GM18517 (cell line): Measurements from ENCODE around the gene MTARC2.
"Not testable (repeated sequence)": the region's sequence is repeated elsewhere in the genome, so short reads cannot be mapped to it uniquely, and the experiment has no call there.

ENCODE experiments used
- ATAC-seq: cut with Tn5 transposase; IDR thresholded peaks from one replicate; pipeline ENCODE4 v1.9.1; 2021; ENCODE audit warnings: mild to moderate bottlenecking, moderate library complexity; ENCODE audit not compliant: unreplicated experiment

The MTARC2 gene

DNA sequence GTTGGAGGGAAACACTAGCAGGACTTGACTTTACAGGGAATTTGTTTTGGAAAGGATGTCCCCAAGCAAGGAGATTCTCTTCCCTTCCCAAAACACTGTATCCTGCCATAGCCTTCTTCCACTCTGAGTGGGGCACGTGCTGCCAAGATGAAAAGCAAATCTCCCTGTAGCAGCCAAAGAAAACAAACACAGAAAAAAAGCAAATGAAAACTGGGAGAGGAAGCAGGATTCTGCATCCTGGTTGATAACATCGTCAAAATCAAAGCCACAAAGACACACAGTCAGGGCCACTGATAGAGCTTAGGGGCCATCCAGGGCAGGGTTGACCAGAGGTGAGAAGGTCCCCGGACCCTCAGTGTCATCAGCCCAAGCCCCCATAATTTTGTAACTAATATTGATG lies 16.0 kb upstream of the MTARC2 start:
- no peak for ATAC-seq

DNA sequence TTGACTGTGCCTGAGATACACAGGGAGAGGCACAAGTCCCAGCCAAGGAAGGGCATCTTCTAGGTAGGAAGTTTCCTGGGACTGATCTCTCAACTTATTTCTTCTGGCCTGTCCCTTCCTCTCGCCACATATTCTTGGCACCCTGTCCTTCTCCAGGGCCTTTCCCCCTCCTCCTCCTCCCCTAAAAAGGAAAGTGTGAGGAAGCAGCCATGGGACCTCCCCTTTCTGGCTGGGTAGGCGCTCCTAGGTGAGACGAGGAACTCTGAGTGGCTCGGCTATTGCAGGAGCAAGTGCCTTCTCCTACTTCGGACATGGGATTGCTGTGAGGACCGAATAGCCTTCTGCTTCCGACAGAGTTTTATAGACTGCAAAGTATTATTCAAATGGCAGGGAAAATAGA lies 15.5 kb upstream of the MTARC2 start:
- peak; percentile 14 for ATAC-seq

DNA sequence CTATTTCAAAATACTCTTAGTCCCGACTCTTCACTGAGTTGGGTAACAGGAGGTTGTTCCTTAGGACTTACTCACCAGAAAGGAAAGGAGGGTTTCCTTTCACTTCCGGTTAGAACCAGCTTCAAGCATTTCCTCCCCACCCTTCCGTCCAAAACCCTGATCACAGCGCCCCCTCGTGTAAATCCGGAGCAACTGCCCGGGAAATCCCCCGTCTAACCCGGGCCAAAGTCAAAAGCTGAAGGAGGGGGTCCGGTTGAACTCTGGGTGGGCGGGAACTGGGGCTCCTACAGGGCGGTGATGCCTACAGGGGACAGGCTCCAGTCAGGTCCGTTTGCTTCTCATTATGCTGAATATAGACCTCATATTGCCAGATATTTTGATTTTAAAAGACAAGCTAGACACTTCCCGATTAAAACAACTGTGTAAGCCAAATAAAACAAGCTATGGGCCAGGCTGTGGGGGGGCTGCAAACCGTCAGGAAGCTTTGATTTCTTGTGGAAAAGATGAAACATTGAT lies 15.0 kb upstream of the MTARC2 start:
- ATAC-seq: peak; percentile 90

DNA sequence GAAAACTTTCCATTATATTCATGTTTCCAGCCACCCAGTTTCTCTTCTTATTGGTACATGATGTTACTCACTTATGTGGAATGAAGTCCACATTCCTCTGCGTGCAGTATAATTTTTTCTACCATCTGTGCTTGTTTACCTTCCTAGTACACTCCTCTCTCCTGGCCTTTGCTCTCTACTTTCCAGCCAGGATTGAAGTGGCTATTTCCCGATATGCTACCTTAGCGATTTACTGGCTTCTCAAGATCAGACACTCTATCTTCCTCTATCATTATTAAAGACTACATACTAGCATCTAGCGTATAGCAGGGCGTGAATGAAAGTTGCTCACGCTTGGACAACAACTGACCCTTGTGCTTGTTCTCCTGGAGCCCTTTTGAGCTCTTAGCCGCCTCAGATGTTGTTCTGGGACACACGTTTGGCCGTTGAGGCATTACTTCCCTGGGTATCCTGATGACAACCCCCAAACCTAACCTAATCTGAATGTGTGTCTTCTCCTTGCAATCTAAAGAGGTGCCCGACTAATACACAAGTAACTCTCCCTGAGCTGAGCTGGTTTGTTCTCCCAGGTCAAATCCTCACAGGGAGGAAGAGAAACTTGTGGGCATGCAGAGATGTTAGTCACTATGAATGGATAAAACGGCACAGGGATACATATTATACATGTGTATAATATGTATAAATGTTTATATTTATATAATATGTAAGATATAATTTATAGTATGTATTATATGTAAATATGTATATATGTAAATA lies 13.4 kb upstream of the MTARC2 start:
- no peak for ATAC-seq

DNA sequence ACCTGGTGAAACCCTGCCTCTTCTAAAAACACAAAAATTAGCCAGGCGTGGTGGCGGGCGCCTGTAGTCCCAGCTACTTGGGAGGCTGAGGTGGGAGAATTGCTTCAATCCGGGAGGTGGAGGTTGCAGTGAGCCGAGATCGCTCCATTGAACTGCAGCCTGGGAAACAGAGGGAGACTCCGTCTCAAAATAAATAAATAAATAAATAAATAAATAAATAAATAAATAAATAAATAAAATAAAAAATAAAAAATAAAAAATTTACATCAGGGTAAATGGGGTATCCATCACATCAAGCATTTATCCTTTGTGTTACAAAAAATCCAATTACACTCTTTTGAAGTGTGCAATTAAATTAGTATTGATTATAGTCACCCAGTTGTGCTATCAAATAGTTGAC lies 11.8 kb upstream of the MTARC2 start:
- ATAC-seq: not testable (repeated sequence)

DNA sequence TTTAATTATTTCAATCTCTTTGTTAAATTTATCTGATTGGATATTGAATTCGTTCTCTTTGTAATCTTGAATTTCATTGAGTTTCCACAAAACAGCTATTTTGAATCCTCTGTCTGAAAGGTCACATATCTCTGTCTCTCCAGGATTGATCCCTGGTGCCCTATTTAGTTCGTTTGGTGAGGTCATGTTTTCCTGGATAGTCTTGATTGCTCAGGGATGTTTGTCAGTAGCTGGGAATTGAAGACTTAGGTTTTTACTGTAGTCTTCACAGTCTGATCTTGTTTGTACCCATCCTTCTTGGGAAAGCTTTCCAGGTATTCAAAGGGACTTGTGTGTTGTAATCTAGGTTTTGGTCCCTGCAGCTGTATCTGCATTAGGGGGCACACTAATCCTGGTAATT lies 6.8 kb upstream of the MTARC2 start:
- no peak for ATAC-seq

DNA sequence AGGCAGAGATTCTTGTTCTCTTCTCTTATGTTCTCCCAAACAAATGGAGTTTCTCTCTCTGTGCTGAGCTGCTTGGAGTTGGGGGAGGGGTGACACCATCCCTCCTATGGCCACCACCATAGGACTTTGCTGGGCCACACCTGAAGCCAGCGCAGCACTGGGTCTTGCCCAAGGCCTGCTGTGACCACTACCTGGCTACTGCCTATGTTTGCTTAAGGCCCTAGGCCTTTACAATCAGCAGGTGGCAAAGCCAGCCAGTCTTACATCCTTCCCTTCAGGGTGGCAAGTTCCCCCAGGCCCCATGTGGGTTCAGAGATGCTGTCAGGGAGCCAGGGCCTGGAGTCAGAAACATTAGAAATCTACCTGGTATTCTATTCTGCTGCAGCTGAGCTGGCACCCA lies 6.3 kb upstream of the MTARC2 start:
- ATAC-seq: no peak

DNA sequence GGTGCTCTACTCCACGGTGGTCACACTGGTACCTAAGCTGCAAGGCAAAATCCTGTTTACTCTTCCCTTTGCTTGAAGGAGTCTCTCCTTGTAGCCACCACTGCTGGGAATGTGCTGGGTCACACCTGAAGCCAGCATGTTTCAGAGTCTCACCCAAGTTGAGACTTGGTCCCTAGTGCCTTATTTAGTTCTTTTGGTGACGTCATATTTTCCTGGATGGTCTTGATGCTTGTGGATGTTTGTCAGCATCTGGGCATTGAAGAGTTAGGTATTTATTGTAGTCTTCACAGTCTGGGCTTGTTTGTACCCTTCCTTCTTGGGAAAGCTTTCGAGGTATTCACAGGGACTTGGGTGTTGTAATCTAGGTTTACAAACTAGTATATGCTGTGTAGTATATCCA lies 5.6 kb upstream of the MTARC2 start:
- no peak for ATAC-seq

DNA sequence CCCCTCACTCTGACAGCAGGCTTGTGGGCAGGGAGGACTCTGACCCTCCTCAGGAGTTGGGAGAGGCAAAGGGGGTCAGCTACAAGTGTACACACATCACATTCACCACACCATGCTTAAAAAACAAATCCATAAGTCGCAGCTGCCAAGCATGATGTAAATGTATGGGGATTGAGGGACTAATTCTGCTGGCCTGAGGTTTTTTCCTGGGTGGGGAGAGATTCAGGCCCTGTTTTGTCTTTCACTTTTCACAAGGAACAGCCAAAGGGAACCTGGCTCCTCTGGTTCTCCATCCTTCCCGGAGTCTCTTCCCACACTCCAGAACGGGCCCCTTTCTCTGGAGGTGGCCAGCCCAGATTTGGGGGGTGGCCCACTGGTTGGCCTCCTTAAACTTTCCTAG lies 1.3 kb upstream of the MTARC2 start:
- ATAC-seq: no peak

DNA sequence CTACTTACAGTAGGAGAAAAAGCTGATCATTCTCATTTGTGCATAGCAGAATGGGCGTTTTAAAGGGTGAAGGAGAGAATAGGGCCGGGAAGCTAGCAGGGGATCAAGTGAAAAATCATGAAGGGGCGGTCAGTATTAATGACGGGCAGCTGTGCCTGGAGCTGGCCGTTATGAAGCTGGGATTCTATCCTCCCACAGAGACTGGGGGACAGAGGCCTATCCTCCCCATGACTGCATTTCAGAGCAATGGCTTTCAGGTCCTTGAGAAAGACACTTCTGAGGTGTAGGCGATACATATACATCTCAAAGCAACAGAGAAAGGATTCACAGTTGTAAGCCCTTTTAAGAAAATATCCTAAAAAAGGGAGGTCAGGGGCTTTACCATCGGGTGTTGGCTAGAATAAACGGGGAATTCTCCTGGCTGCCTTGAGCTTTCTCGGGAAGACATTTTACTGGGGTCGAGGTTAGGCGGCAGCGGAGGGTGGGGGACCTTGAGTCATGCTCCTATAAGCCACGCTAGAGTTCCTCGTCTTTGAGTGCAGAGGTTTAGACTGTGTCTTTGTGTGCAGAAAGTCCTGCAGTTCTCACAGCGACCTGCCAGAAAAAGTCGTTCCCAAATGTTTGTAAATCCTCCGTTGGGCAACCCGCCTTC lies 559 bp upstream of the MTARC2 start:
- peak; percentile 33 for ATAC-seq

DNA sequence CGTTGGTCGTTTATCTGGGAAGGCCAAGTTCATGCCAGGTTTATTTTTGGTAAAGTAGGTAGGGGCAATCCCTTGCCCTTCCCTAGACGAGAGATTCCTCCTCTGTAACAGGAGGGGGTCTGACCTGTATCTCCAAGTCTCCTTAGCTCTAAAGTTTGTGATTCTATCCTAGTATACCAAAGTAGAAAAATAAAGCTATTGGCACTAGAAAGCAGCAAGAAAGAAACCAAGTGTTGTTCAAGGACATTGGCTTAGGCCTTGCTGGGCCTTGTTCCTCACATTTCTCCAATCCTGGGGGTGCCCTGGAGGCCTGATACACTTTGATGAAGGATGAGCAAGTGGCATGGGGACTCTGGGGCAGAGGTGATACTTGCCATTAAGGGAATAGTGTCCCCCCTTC lies 814 bp downstream of the MTARC2 start:
- no peak for ATAC-seq

DNA sequence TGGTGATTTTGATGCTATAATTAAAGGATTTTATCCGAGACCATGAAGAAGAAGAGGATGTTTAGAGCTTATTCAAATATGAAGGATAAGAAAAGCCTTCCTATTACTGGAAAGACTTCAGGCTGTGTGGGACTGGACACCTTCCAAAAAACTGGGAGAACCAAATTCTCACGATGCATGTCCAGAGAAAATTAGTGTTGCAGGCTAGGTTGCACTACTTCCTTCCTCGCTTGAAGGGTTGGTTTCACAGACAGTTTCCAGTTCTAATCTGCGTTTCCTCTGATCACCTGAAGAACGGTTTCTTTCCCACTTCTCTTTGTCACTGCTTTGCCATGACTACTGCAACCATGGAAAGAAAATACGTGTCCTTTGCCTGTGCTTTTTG lies 2.0 kb downstream of the MTARC2 start:
- no peak for ATAC-seq

DNA sequence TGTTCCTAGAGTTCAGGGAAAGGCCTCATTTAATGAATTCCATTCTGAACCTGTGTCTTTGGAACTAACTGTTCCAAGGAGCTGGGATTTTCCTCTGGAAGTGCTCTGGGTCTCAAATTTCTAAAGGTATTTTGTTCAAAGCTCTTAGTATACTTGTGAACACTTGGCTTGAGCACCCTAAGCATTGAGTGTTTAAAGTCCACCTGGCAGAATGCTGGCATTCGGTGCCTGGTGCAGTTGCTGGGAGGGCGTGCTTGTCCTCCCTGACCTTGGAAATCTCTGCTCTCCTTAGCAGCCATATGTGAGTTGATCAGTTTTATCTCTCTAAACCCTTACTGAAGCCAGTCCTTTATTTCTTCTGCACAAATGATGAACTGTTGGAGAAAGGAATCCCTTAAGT lies 3.0 kb downstream of the MTARC2 start:
- no peak for ATAC-seq

DNA sequence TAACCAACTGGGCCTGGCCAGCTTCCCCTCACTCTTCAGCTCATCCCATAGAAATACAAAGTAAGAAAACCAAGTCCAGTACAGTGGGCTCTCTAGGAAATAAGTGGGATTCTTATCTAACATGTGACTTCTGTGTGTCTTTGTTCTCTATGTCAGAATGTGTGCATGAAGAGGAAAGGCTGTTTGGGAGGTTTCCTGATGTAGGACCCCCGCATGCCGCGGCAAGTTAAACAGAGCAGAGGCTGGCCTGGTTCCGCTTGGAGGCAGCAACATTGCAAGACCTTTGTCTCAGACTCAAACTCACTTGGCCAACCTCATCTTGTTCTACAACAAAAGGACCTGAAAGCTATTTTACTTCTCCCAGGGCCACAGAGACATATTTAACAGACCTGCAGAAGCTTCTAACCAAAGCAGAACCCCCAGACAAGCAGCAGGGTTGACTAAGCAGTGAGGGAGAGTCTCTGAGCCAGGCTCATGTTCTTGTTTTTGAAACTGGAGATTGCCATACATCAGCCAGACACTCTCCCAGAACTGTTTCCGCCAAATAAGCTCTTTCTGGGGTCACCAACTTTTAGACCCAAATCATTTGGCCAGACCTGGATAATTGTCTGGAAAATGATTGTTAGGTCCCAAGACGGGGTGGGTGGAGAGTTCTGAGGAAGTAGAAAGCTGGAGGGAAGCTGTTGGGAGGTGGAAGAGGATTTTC lies 6.2 kb downstream of the MTARC2 start:
- no peak for ATAC-seq

DNA sequence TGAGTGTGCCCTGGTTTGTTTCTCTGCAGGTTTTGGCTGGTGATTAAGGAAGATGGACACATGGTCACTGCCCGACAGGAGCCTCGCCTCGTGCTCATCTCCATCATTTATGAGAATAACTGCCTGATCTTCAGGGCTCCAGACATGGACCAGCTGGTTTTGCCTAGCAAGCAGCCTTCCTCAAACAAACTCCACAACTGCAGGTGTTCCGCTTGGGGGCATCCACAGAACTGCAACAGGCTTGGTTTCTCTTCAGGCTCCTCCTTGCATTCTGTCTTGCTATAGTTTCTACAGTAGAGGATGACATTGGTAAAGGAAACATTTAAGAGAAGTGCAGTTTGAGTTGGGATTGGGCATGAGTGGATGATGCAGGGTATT lies 6.8 kb downstream of the MTARC2 start:
- ATAC-seq: no peak

DNA sequence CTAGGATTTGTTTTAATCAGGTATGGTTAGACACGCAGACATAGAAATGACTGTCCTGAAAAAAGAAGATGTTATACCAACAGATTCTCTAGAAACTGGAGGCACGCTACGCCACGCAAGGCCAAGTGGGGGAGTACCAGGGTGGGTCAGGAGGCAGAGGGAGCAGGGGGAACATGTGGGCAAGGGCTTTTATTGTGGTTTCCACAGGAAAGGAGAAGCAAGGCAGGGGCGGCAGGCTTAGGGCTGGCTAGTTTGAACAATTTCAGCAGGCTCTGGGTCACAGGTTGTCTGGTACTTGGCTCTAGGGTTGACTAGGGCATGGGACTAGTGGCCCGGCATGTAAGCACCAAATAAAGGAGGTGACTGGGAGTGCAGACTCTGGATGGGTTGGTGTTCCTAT lies 7.2 kb downstream of the MTARC2 start:
- no peak for ATAC-seq

DNA sequence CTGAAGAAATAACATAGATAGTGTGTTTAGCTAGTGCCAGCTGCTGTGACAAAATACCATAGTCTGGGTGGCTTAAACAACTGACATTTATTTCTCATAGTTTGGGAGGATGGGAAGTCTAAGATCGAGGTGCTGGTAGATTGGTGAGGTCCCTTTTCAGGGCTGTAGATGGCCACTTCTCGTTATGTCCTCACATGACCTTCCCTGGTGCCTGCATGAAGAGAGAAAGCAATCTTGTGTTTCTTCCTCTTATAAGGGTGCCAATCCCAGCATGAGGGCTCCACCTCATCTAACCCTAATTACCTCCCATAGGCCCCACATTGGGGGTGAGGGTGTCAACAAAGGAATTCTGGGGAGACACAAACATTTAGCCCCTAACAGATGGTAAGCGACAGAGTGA lies 9.3 kb downstream of the MTARC2 start:
- ATAC-seq: no peak

DNA sequence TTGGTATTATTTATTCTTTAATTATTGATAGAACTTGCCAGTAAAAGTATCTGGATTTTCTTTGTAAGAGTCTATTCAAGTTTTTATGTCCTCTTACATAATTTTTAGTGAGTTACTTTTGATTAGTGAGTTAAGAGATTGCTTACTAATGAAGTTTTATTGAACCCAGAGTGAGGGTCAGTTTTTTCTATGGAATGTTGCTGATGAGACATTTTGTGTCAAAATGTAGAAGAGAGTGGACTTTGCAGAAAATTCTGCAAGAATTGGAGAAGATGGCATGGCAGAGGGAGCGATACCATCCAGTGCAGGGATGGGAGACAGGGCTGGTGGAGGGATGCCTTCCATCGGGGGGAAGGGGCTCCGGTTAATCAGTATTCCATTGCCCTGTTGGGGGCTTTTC lies 11.0 kb downstream of the MTARC2 start:
- no peak for ATAC-seq

DNA sequence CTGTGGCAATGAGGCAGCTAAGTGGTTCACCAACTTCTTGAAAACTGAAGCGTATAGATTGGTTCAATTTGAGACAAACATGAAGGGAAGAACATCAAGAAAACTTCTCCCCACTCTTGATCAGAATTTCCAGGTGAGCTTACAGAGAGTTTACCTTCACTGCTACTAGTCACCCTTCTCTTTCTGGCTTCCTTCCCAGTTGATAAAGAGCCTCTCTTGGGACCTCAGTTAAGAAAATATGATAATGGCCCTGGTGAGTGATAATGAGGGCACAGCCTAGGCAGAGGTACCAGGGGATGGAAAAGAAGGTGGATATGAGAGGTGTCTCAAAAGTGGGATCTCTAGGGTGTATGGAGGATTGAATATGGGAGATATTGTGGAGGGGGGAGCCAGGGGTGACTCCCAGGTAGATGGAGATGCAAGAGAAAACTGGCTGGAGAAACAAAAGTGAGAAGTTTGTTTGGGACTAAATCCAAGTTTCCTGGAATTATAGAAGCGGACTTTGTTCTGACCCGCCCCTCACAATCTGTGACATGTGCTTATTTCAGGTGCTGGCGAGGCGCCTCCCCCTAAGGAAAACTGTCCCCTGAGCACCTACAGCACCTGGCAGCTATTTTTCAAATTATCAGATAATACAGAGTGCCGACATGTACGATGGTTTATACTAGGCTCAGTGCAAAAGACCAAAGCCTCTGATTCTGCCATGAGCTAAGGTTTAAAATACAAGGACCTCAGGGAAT lies 13.7 kb downstream of the MTARC2 start:
- ATAC-seq: no peak

DNA sequence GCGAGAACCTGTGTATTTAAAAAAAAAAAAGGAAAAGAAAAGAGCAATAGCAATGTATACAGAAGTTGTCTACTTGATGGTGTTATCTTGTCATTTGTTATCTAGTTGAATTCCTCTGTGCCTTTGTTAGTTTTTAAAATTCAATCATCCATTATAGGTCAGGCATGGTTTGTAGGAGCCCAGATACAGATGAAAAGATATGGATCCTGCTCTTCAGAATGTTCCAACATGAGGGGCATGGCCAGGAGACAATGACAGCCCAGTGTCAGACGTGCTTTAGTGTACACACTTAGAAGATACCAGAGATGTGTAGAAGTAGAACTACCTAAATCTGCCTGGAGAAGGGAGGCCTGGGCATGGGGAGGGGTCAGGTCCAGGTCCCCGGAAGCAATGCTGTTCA lies 16.6 kb downstream of the MTARC2 start:
- no peak for ATAC-seq
